Panc1 (cell line): ENCODE measurements around the gene MRC2. TPM values are rescaled to one million over a fixed set of nuclear protein-coding genes. Genes with fewer than 3 reads are reported as not detected.

Experiments used
- ATAC-seq: fragments of 200-7000 bp; cut with Tn5 transposase; 2 replicates; pipeline ENCODE4 v1.9.1; 2020; ENCODE audit warnings: mild to moderate bottlenecking, moderate library complexity
- BruUV-seq: library from RNA; stranded (reverse); fragments of 400-500 nt; replicated peaks from 2 replicates; lab custom pipeline; 2021; lab: Mats Ljungman, UMichigan
- CTCF ChIA-PET: fragments of 300-600 bp; sonication (Branson Sonifier 250); formaldehyde crosslinking; loops from one replicate; lab custom pipeline; 2022; ENCODE audit warnings: antibody characterized with exemption; lab: Charles Lee
- POLR2A ChIA-PET: fragments of 300-600 bp; sonication (Branson Sonifier 250); formaldehyde crosslinking; loops from one replicate; lab custom pipeline; 2022; ENCODE audit warnings: antibody characterized with exemption; lab: Charles Lee
- DNase-seq: peaks from one replicate; pipeline ENCODE4 v3.0.0-alpha.2; 2010; ENCODE audit warnings: low read depth, low spot score
- H3K27ac ChIP-seq: 2 replicates; pipeline ENCODE4 v1.5.1; 2011; ENCODE audit warnings: mild to moderate bottlenecking, low read length, inconsistent platforms
- H3K27me3 ChIP-seq: fragments of 200-500 bp; sonication (Bioruptor generic); 2 replicates; pipeline ENCODE4 v1.6.0; 2014; ENCODE audit warnings: low read length, inconsistent platforms; ENCODE audit not compliant: control insufficient read depth, insufficient read depth
- H3K36me3 ChIP-seq: fragments of 200-500 bp; sonication (Bioruptor generic); 2 replicates; pipeline ENCODE4 v1.5.1; 2014; ENCODE audit warnings: inconsistent platforms, mild to moderate bottlenecking, low read length, moderate library complexity; ENCODE audit not compliant: control insufficient read depth, insufficient read depth
- H3K4me1 ChIP-seq: 2 replicates; pipeline ENCODE4 v1.5.1; 2011; ENCODE audit warnings: inconsistent platforms, mild to moderate bottlenecking, low read length, moderate library complexity; ENCODE audit not compliant: control insufficient read depth, insufficient read depth
- H3K4me3 ChIP-seq, 2 experiments: 2 replicates each; pipeline ENCODE4 v1.5.1; 2011 to 2012; ENCODE audit warnings: low read depth in 2 of 2, low read length in 2 of 2, mild to moderate bottlenecking in 2 of 2, inconsistent platforms in 1 of 2, moderate library complexity in 1 of 2
- H3K9me3 ChIP-seq: fragments of 200-500 bp; sonication (Bioruptor generic); 2 replicates; pipeline ENCODE4 v1.5.1; 2014; ENCODE audit warnings: low read depth, mild to moderate bottlenecking, inconsistent platforms, low read length, moderate library complexity; ENCODE audit not compliant: control insufficient read depth, insufficient read depth
- POLR2AphosphoS5 ChIP-seq: IDR thresholded peaks from 2 replicates; pipeline ENCODE4 v1.6.1; 2012; ENCODE audit warnings: mild to moderate bottlenecking, low read depth, low read length, moderate library complexity
- SIN3A ChIP-seq: IDR thresholded peaks from 2 replicates; pipeline ENCODE4 v1.6.1; 2012; ENCODE audit warnings: low read depth, mild to moderate bottlenecking, low read length, moderate library complexity, borderline replicate concordance; ENCODE audit not compliant: insufficient read depth
- TCF7L2 ChIP-seq: IDR thresholded peaks from 2 replicates; pipeline ENCODE4 v1.6.1; 2011; ENCODE audit warnings: mild to moderate bottlenecking, low read depth, low read length, inconsistent platforms
- in situ Hi-C: cut with HindIII; loops from 2 replicates; pipeline ENCODE4 v1.10.0; 2016; ENCODE audit warnings: low sequenced_read_pairs, low pct_unique_long_range_greater_than_20kb
- intact Hi-C: fragments of 100-400 bp; cut with micrococcal nuclease; formaldehyde crosslinking; loops from one replicate; pipeline ENCODE4 v1.10.0; 2022; ENCODE audit not compliant: unreplicated experiment
- total RNA-seq: library from RNA; stranded (reverse); gene quantifications from one replicate; pipeline ENCODE4 v1.2.1, GENCODE V29; 2021; ENCODE audit not compliant: unreplicated experiment
- TF ChIP-seq, protein P1 (sequence below), 2 experiments: IDR thresholded peaks; 2 replicates each; pipeline ENCODE4 v1.6.1; 2011 to 2012; ENCODE audit warnings: low read depth in 2 of 2, control low read depth in 1 of 2, low read length in 1 of 2, mild to moderate bottlenecking in 1 of 2, moderate library complexity in 1 of 2; ENCODE audit not compliant: insufficient read depth in 1 of 2
- TF ChIP-seq, protein P2 (sequence below): fragments of 450-650 bp; IDR thresholded peaks from 2 replicates; pipeline ENCODE4 v1.5.1; 2017; ENCODE audit warnings: mild to moderate bottlenecking

The MRC2 gene
- total RNA-seq, 1 experiment from 2014 or later, result 120 TPM

DNA sequence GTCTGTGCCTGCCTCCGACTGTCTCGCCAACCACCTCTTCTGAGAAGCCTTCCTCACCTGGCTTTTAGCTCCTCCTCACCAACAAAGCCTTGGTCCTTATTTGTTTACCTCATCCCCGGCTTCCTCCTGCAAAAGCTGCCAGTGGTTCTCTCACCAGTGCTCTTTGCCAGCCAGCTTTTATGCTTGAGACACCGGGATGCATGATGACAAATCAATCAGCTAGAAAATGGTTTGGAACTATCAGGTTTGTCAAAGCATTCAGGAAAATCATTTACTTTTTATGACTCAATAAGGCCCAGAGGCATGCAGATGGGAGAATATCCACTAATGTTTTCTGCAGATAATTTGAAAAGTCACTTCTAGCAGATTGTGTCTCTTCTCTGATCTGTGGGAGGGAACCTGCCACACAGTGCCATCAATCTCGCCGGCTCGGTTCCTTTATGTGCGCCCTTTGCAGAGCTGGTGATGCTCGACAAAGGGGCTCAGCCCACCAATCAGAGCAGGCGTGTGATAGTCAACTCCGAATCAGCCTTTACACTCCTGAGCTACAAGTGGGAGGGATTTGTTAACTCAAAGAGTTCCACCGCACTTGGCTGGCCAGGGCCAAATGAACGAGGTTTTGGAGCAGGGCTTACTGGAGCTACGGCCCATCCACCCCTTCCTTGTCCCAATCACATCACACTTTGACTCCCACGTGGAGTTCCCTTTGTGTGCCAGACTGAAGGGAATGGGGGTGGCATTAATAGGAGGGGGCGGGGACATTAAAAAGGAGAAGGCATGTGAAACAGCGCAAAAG is 85.8 kb downstream of the MRC2 start:
- H3K4me1 ChIP-seq, result peaks cover 2% of the 10 kb centered on the region; the same call in 1 of the 2 replicates
- no peaks in the 10 kb centered on the region for H3K36me3 ChIP-seq
- POLR2A ChIA-PET, result no interaction called here
- TF ChIP-seq POLR2AphosphoS5, result no peak
- TF ChIP-seq, protein P1, sequence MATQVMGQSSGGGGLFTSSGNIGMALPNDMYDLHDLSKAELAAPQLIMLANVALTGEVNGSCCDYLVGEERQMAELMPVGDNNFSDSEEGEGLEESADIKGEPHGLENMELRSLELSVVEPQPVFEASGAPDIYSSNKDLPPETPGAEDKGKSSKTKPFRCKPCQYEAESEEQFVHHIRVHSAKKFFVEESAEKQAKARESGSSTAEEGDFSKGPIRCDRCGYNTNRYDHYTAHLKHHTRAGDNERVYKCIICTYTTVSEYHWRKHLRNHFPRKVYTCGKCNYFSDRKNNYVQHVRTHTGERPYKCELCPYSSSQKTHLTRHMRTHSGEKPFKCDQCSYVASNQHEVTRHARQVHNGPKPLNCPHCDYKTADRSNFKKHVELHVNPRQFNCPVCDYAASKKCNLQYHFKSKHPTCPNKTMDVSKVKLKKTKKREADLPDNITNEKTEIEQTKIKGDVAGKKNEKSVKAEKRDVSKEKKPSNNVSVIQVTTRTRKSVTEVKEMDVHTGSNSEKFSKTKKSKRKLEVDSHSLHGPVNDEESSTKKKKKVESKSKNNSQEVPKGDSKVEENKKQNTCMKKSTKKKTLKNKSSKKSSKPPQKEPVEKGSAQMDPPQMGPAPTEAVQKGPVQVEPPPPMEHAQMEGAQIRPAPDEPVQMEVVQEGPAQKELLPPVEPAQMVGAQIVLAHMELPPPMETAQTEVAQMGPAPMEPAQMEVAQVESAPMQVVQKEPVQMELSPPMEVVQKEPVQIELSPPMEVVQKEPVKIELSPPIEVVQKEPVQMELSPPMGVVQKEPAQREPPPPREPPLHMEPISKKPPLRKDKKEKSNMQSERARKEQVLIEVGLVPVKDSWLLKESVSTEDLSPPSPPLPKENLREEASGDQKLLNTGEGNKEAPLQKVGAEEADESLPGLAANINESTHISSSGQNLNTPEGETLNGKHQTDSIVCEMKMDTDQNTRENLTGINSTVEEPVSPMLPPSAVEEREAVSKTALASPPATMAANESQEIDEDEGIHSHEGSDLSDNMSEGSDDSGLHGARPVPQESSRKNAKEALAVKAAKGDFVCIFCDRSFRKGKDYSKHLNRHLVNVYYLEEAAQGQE (IDR thresholded peaks at IDR 0.05; ENCODE audit: insufficient read depth in 1 of 2, low read depth in 2 of 2, low read length in 1 of 2), result no peak
- TF ChIP-seq, protein P2, sequence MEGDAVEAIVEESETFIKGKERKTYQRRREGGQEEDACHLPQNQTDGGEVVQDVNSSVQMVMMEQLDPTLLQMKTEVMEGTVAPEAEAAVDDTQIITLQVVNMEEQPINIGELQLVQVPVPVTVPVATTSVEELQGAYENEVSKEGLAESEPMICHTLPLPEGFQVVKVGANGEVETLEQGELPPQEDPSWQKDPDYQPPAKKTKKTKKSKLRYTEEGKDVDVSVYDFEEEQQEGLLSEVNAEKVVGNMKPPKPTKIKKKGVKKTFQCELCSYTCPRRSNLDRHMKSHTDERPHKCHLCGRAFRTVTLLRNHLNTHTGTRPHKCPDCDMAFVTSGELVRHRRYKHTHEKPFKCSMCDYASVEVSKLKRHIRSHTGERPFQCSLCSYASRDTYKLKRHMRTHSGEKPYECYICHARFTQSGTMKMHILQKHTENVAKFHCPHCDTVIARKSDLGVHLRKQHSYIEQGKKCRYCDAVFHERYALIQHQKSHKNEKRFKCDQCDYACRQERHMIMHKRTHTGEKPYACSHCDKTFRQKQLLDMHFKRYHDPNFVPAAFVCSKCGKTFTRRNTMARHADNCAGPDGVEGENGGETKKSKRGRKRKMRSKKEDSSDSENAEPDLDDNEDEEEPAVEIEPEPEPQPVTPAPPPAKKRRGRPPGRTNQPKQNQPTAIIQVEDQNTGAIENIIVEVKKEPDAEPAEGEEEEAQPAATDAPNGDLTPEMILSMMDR, result no peak
- TF ChIP-seq TCF7L2, result no peak
- TF ChIP-seq SIN3A, result no peak
- BruUV-seq, result no TSS peak
- DNase-seq (no peak), ATAC-seq (no peak)
- H3K27ac ChIP-seq, result peak overlapping the region; percentile 13; the same call in 1 of the 2 replicates
- no peaks in the 10 kb centered on the region for H3K27me3 ChIP-seq
- CTCF ChIA-PET, result no interaction called here
- in situ Hi-C loops, result no loop called here
- H3K9me3 ChIP-seq, result 0 out of 2 replicates have a peak, but pooled peaks cover 3% of the 10 kb centered on the region
- no peak overlapping the region for H3K4me3 ChIP-seq
- intact Hi-C loops, result no loop called here

GRCh38 chr17:62714016-62714777 is 86.7 kb downstream of the MRC2 start:
- H3K4me3 ChIP-seq, result no peak overlapping the region
- TF ChIP-seq SIN3A, result no peak
- no peak for TF ChIP-seq TCF7L2
- TF ChIP-seq, protein P2, result no peak
- CTCF ChIA-PET, result no interaction called here
- intact Hi-C loops, result no loop called here
- peaks cover 2% of the 10 kb centered on the region; the same call in 1 of the 2 replicates for H3K4me1 ChIP-seq
- H3K27ac ChIP-seq, result peak overlapping the region; percentile 13; the same call in 1 of the 2 replicates
- no peaks in the 10 kb centered on the region for H3K27me3 ChIP-seq
- no peaks in the 10 kb centered on the region for H3K9me3 ChIP-seq
- in situ Hi-C loops, result no loop called here
- POLR2A ChIA-PET, result no interaction called here
- no TSS peak for BruUV-seq
- no peak for ATAC-seq
- H3K36me3 ChIP-seq, result no peaks in the 10 kb centered on the region
- DNase-seq, result no peak
